Esophagus squamous epithelium (tissue), 5 donors: Measurements from ENCODE around the gene SAP130. TPM values are rescaled to one million over a fixed set of nuclear protein-coding genes. Genes with fewer than 3 reads are reported as not detected.

ENCODE experiments used
- DNase-seq: peaks from one replicate; lab custom pipeline; 2025; lab: John Stamatoyannopoulos, UW
- H3K27ac ChIP-seq, 4 donors: fragments of 200-600 bp; sonication (generic); one replicate each; pipeline ENCODE4 v1.5.1; 2016 to 2019; ENCODE audit warnings: mild to moderate bottlenecking in 1 of 4
- H3K27me3 ChIP-seq, 4 donors: fragments of 200-600 bp; sonication (generic); 1 replicate in 3 of 4; 2 replicates in 1 of 4; pipeline versions ENCODE4 v1.5.1 to v1.6.0; 2017 to 2021; ENCODE audit warnings: antibody characterized with exemption in 1 of 4
- H3K36me3 ChIP-seq, 3 donors: fragments of 200-600 bp; sonication (generic); one replicate each; pipeline ENCODE4 v1.5.1; 2016 to 2019
- H3K4me1 ChIP-seq, 3 donors: fragments of 200-600 bp; sonication (generic); one replicate each; pipeline ENCODE4 v1.5.1; 2017 to 2019
- H3K4me3 ChIP-seq, 4 donors: fragments of 200-600 bp; sonication (generic); 1 replicate in 3 of 4; 2 replicates in 1 of 4; pipeline ENCODE4 v1.5.1; 2016 to 2019; ENCODE audit warnings: mild to moderate bottlenecking in 2 of 4, moderate library complexity in 1 of 4
- H3K9me3 ChIP-seq, 3 donors: fragments of 200-600 bp; sonication (generic); one replicate each; pipeline ENCODE4 v1.5.1; 2016 to 2019
- CTCF ChIP-seq, 6 experiments: fragments of 450-650 bp in 4 of 6; fragments of 200-600 bp in 2 of 6; sonication (generic) in 2 of 6; IDR thresholded peaks; one replicate each; pipeline ENCODE4 v1.5.1; 2016 to 2019; ENCODE audit warnings: antibody characterized with exemption in 6 of 6, mild to moderate bottlenecking in 4 of 6, moderate library complexity in 4 of 6
- POLR2A ChIP-seq, 4 donors: fragments of 450-650 bp; IDR thresholded peaks; one replicate each; pipeline ENCODE4 v1.6.1; 2017; ENCODE audit warnings: antibody characterized with exemption in 4 of 4, mild to moderate bottlenecking in 4 of 4, moderate library complexity in 3 of 4
- WGBS, 2 donors: methylation state at CpG; one replicate each; pipeline ENCODE4 v1.1.5; 2018; 5-methylcytosine and 5-hydroxymethylcytosine counted together
- intact Hi-C: fragments of 100-400 bp; cut with DNase I; formaldehyde crosslinking; loops from one replicate; pipeline ENCODE4 v1.15.0; 2022
- total RNA-seq, 4 donors: library from RNA; depleted of rRNA; stranded (reverse); fragments of >200 nt; gene quantifications; one replicate each; pipeline ENCODE4 v1.1.0, GENCODE V29; 2016
- donor health status: DM: yes; HTN: yes; CAD: no.

Gene SAP130
- total RNA-seq, 4 donors from 2014 or later: 5.9 to 12.7 (median 8.0) TPM

- no peaks in the 10 kb centered on the region for H3K27me3 ChIP-seq
- peaks cover 7 to 98% (median 27%) of the 10 kb centered on the region in 3 donors for H3K36me3 ChIP-seq
- DNase-seq: no peak
- WGBS, 2 donors: 88 to 96% methylated on average over 2 of the region's 2 CpGs
- H3K9me3 ChIP-seq: no peaks in the 10 kb centered on the region
- H3K27ac ChIP-seq: no peak overlapping the region
- H3K4me3 ChIP-seq: no peak overlapping the region
- no peaks in the 10 kb centered on the region for H3K4me1 ChIP-seq
- intact Hi-C loops: no loop called here
- TF ChIP-seq POLR2A (IDR thresholded peaks at IDR 0.05) (no peak), CTCF (IDR thresholded peaks at IDR 0.05) (no peak)
These were observed 34.2 kb downstream of the SAP130 start for GRCh38 chr2:127993659-127994058.

GRCh38 chr2:127991742-127992141, 36.1 kb downstream of the SAP130 start:
- Histone ChIP-seq H3K27me3 (no peaks in the 10 kb centered on the region), H3K4me3 (no peak overlapping the region), H3K9me3 (no peaks in the 10 kb centered on the region), H3K27ac (no peak overlapping the region), H3K4me1 (no peaks in the 10 kb centered on the region), H3K36me3 (peaks cover 8 to 98% (median 18%) of the 10 kb centered on the region in 3 donors)
- intact Hi-C loops: no loop called here
- DNase-seq: no peak
- 91 to 93% methylated on average over 5 of the region's 5 CpGs for WGBS, 2 donors
- no peak for TF ChIP-seq POLR2A (IDR thresholded peaks at IDR 0.05)
- TF ChIP-seq CTCF (IDR thresholded peaks at IDR 0.05): no peak

- TF ChIP-seq CTCF (IDR thresholded peaks at IDR 0.05) (no peak), POLR2A (IDR thresholded peaks at IDR 0.05) (no peak)
- intact Hi-C loops: no loop called here
- WGBS, 2 donors: 93 to 98% methylated on average over 2 to 7 of the region's 7 CpGs
- H3K36me3 ChIP-seq: peaks cover 8 to 97% (median 27%) of the 10 kb centered on the region in 3 donors
- no peaks in the 10 kb centered on the region for H3K4me1 ChIP-seq
- no peaks in the 10 kb centered on the region for H3K9me3 ChIP-seq
- DNase-seq: no peak
- no peak overlapping the region for H3K4me3 ChIP-seq
- H3K27me3 ChIP-seq: no peaks in the 10 kb centered on the region
- no peak overlapping the region for H3K27ac ChIP-seq
These were observed 41.2 kb downstream of the SAP130 start for GRCh38 chr2:127986548-127987079.

- DNase-seq: no peak
- intact Hi-C loops: no loop called here
- TF ChIP-seq CTCF (IDR thresholded peaks at IDR 0.05) (no peak), POLR2A (IDR thresholded peaks at IDR 0.05) (no peak)
- Histone ChIP-seq H3K27me3 (no peaks in the 10 kb centered on the region), H3K4me3 (no peak overlapping the region), H3K27ac (no peak overlapping the region), H3K9me3 (no peaks in the 10 kb centered on the region), H3K36me3 (peaks cover 8 to 93% (median 27%) of the 10 kb centered on the region in 3 donors), H3K4me1 (no peaks in the 10 kb centered on the region)
- 93 to 95% methylated on average over 8 to 13 of the region's 13 CpGs for WGBS, 2 donors
These were observed 42.1 kb downstream of the SAP130 start for GRCh38 chr2:127985735-127986134.

GRCh38 chr2:127985026-127985734, 42.7 kb downstream of the SAP130 start:
- Histone ChIP-seq H3K9me3 (no peaks in the 10 kb centered on the region), H3K4me1 (no peaks in the 10 kb centered on the region), H3K4me3 (no peak overlapping the region), H3K27ac (no peak overlapping the region), H3K36me3 (peaks cover 8 to 93% (median 27%) of the 10 kb centered on the region in 3 donors), H3K27me3 (no peaks in the 10 kb centered on the region)
- 83 to 89% methylated on average over 6 of the region's 6 CpGs for WGBS, 2 donors
- TF ChIP-seq CTCF (IDR thresholded peaks at IDR 0.05) (no peak), POLR2A (IDR thresholded peaks at IDR 0.05) (no peak)
- DNase-seq: no peak
- intact Hi-C loops: no loop called here
